ENCODE results near the gene CCND1.

CCND1 gene

DNA sequence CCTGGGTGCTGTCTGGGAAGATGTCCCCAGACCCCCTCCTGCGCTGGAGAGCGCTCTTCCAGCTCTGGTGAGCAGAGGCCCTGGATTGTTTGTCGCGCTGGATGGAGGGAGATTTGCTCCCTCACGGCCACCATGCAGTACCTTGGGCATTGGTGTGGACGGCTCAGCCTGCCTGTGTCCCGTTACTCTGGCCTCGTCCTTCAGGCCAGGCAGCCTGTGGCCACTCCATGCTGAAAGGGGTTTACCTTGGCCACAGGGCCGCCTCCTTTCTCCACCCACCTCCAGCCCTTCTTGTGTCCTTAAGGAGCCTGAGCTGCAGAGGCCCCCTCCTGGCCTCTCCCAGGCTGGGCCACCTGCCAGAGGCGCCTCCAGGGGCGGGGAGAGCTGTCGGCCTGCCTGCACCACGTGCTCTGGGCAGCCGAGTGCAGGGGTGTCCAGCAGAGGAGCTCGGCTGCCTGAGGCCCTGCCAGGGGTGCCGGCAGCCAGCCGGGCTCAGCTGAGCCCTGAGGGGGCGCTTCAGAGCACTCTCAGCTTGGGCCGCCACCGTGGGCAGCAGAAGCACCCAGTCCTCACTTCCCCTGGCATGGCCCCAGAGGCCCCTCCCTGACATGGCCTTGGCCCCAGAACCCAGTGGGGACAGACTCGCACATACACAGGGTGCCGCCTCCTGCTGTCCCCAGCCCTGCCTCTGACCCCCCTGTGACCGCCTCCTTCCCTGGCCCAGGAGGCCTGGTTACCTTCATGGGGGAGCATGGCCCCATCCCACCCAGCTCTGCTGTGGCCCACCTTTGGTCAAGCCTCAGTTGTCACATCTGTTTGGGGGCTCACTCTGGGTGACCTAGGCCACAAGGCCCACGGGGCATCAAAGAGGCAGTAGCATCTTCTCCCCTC is 3.4 kb downstream of the CCND1 start:
- Mint-ChIP-seq H3K27me3 (peaks cover 4% of the 10 kb centered on the region), H3K9me3 (no peaks in the 10 kb centered on the region), H3K4me3 (peak overlapping the region; percentile 74), H3K27ac (no peak overlapping the region), H3K4me1 (peaks cover 20% of the 10 kb centered on the region), H3K36me3 (no peaks in the 10 kb centered on the region)

DNA sequence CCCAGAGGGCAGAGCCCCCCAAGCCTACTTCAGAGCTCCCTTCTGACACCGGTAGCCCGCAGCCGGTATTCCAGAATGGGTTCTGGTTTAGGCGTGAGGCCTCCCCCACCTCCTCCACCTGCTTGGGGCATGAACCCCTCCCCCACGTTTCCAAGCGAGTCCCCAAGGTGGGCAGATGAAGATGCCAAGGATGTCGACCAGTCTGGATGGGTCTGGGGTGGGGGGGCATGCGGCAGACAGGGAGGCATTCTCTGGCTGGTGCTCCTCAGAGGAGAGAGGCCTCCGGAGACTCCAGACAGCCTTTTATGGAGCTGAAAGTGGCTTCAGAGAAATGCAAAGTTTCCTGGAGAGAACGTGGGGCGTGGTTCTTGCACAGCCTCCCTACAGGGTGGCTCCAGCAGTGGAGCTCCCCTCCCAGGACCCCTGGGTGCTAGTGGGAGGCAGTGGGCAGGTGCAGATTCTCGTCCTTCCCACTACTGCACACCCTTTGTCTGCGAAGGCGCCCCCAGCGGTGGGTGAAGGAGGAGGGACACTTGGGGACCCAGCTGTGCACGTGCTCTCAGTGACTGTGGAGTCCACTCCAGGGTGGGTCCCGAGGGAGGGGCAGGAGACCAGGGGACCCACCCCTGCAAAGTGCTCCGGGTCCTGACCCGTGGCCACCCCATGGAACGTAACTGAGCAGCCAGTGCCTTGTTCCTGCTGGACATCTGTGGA is 4.2 kb downstream of the CCND1 start:
- no peak overlapping the region for H3K27ac Mint-ChIP-seq
- H3K4me1 Mint-ChIP-seq = peaks cover 12% of the 10 kb centered on the region
- no peaks in the 10 kb centered on the region for H3K36me3 Mint-ChIP-seq
- H3K4me3 Mint-ChIP-seq = no peak overlapping the region
- peaks cover 2% of the 10 kb centered on the region for H3K27me3 Mint-ChIP-seq
- no peaks in the 10 kb centered on the region for H3K9me3 Mint-ChIP-seq

DNA sequence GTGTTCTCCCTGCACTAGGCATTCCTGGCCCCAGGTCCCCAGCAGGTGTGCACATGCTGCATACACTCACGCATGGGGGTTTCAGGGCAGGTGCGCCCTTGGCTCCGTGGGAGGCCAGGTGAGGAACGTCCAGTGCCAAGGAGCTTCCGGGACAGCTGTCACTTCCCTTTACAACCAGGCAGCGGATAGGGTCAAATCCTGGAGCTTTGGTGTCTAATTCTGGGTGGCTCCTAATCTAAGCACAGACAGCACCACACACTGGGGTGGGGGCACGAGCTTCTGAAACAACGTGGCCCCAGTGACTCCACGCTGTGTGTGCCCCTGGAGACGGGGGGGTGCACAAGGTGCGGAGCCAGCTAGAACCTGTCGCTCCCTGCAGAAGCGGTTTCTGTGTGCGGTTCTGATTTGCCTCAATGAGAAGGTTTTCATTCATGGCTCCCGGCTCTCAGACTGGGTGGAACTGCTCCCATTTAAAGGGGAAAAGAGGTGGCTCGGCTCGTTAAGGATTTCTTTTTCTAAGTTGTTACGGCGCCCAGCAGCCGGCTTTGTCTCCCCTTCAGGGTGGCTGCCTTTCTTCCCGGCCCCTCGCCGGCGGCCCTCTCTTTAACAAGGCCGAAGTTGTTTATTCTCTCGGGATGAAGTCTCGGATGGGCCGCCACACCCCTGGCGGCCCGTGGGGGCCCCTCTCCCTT is 5.0 kb downstream of the CCND1 start:
- Mint-ChIP-seq H3K4me3 (no peak overlapping the region), H3K27ac (no peak overlapping the region), H3K4me1 (peaks cover 4% of the 10 kb centered on the region), H3K27me3 (peaks cover under 1% of the 10 kb centered on the region), H3K9me3 (no peaks in the 10 kb centered on the region), H3K36me3 (no peaks in the 10 kb centered on the region)

DNA sequence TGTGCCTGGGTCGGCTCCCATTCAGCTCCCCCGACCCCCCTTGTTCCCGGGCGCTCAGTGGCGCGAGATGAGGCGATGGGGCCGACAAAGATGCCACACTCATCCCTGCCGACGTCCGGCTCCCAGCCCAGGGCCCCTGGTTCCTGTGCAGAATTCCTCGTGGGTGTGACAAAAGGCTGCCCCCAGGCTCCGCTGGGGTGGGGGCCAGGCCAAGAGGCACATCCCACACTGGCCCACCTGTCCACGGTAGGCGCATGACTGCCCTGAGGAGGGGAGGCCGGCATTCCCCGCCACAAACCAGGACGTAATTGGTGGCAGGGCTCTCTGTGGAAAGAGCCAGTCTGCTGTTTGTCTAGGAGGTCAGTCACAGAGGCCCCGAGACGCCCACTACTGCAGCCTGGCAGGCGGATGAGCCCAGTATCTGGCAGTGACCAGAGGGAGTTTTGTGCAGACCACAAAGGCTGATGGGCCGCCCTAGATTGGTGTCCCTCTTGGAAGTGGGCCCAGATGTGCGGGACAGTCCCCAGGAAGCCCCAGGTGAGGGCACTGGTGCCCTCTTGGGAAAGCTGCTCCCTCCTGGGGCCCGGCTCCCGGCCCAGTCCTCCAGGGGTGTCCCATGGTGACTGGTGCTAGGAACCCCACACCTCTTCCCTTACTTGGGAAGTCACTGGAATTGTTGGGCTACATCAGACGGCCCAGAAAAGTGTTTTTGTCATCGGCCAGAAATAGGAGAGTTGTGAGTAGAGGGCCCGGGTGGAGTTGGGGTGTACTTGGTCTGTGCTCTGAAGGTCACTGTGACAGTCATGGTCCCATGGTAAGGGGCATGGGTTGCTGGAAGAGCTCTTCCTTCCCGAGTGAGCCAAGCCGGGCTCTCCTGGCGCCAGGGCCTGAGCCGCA is 5.8 kb downstream of the CCND1 start:
- Mint-ChIP-seq H3K4me3 (no peak overlapping the region), H3K9me3 (no peaks in the 10 kb centered on the region), H3K27me3 (no peaks in the 10 kb centered on the region), H3K27ac (no peak overlapping the region), H3K4me1 (no peaks in the 10 kb centered on the region), H3K36me3 (peaks cover 2% of the 10 kb centered on the region)

DNA sequence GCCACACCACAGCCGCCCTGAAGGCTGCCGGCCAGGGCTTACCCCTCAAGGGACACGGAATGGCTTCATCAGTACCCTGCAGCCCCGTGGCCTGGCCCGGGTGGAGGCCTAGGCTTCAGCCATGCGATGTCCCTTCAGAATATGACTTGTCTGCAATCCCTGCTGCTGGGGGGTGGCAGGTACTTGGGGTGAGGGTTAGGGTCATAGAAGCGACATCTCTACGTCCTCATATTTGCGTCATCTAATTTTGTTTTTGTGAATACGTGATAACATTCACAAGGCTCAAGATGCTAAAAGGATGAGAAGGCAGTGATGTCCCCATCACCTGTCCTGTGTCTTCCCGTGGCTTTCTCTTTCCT is 6.4 kb downstream of the CCND1 start:
- no peak overlapping the region for H3K27ac Mint-ChIP-seq
- no peaks in the 10 kb centered on the region for H3K9me3 Mint-ChIP-seq
- H3K4me3 Mint-ChIP-seq = no peak overlapping the region

DNA sequence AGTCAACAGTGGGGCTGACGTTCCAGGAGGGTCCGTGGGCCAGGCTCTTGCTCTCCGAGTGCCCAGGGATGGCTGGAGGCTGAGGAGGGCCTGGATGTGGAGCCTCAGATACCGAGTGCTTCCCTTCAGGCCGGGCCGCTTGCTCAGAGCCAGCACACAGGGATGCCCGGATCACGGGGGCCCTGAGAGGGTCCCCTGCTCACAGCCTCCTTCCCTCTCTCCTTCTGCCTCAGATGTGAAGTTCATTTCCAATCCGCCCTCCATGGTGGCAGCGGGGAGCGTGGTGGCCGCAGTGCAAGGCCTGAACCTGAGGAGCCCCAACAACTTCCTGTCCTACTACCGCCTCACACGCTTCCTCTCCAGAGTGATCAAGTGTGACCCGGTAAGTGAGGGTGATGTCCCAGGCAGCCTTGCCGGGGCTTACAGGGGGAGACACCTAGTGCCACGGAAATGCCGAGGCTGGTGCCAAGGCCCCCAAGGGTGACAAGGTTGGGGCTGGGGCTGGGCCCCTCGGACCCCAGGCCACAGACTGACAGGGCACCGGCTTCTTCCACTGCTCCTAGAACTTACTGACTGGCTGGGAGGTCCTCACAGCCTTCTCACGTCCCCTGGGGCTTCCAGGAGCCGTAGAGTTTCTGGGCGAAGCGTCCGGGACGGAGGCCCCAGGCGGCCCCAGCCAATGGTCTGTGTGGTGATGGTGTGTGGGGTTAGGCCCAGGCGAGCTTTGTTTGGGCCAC is 7.0 kb downstream of the CCND1 start:
- Mint-ChIP-seq H3K4me3 (no peak overlapping the region), H3K27ac (no peak overlapping the region), H3K9me3 (no peaks in the 10 kb centered on the region), H3K27me3 (no peaks in the 10 kb centered on the region), H3K36me3 (peaks cover 2% of the 10 kb centered on the region), H3K4me1 (no peaks in the 10 kb centered on the region)

More for the DNA sequence above, 6.4 kb downstream of the CCND1 start:
- H3K4me1 Mint-ChIP-seq = no peaks in the 10 kb centered on the region
- peaks cover 2% of the 10 kb centered on the region for H3K36me3 Mint-ChIP-seq
- no peaks in the 10 kb centered on the region for H3K27me3 Mint-ChIP-seq

DNA sequence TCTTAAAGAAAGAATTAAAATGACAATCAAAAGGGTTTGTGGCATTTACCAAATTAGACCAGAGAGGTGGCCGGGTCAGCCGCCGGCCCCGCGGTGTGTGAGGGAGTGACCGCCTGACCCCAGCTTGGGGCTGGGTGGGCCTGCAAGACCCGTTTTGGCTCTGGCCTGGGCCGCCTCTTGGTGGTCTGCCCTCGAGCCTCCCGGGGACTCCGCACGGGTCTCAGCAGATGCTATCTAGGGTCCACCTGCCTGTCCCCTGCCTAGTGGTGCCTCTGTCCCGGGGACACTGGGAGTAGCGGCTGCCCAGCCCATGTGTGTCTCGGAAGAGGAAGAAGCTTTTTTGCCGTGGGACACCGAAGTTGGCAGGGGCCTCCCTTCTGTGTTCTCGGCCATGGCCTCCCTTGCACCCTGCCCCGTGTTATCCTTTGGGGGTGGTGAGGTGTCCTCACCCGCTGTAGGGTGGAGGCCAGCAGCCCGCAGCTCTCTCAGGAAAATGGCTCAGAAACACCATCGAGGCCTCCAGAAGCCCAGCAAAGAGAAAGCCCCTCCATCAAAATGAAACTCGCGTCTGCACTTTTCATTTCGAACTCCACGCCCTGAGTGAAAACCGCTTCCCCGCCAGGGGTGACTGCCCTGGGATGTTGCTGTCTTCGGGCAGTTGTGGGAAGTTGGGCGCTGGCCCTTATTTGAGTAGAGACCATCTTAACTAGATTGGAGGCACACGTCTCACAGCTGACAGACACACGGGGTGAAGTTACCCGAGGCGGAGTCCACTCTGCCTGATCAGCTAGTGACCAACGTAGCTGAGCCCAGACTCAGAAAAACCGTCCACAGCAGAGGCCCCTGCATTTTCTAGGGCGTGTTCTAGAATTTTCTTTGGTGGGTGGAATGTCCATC is 8.0 kb downstream of the CCND1 start:
- Mint-ChIP-seq H3K4me1 (no peaks in the 10 kb centered on the region), H3K27me3 (no peaks in the 10 kb centered on the region), H3K9me3 (no peaks in the 10 kb centered on the region), H3K36me3 (peaks cover 2% of the 10 kb centered on the region), H3K27ac (no peak overlapping the region), H3K4me3 (no peak overlapping the region)

DNA sequence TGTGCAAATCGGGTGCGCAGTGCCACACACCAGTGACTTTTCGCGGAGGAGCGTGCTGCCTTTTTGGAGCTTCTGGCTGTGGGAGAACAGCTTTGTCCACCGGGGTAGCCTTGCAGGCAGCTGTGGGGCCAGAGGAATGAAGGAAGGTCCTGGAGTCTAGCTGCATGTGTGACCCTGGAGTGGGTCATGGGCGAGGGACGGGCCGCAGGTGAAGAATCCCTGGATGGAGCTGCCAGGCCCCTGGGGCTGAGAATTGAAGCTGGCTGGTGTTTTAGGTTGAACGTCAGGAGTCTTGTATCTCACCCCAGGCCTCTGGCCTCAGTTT is 8.6 kb downstream of the CCND1 start:
- H3K27me3 Mint-ChIP-seq = no peaks in the 10 kb centered on the region
- no peak overlapping the region for H3K4me3 Mint-ChIP-seq
- H3K27ac Mint-ChIP-seq = no peak overlapping the region
- no peaks in the 10 kb centered on the region for H3K9me3 Mint-ChIP-seq
- peaks cover 2% of the 10 kb centered on the region for H3K36me3 Mint-ChIP-seq
- no peaks in the 10 kb centered on the region for H3K4me1 Mint-ChIP-seq

DNA sequence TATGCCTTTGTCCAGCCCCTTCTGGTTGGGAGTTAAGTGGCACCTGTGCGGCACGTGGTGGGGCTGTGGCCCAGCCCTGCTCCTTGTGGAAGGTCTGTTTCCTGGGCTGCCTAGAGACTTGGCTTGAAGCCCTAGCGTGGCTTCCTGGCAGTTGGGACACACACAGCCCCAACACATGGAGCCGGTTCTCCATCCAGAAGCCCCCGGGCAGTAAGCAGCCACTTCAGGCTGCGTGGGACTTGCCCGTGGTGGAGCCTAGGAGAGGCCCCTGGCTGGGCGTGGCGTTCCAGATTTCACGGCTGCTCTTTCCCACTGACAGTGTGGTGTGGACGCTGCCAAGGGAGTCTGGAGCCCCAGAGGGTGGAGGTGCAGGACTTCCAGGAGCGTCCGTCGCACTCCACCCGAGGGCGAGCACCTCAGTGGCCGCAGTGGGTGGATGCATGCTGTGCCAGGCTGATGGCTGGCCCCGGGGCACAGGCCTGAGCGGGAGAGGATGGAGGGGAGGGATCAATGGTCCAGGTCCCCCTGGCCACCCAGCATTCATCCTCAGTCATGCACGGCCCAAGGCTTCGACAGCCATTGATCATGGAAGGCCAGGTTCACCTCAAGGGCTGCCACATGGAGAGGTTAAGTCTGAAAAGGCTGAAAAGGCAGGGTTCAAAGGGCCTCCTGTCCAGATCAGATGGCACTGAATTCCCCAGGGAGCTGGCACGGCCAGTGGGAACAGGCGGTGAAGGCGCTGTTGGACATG is 9.3 kb downstream of the CCND1 start:
- no peaks in the 10 kb centered on the region for H3K4me1 Mint-ChIP-seq
- H3K4me3 Mint-ChIP-seq = no peak overlapping the region
- H3K9me3 Mint-ChIP-seq = no peaks in the 10 kb centered on the region
- H3K27ac Mint-ChIP-seq = no peak overlapping the region
- no peaks in the 10 kb centered on the region for H3K27me3 Mint-ChIP-seq
- H3K36me3 Mint-ChIP-seq = peaks cover 2% of the 10 kb centered on the region

DNA sequence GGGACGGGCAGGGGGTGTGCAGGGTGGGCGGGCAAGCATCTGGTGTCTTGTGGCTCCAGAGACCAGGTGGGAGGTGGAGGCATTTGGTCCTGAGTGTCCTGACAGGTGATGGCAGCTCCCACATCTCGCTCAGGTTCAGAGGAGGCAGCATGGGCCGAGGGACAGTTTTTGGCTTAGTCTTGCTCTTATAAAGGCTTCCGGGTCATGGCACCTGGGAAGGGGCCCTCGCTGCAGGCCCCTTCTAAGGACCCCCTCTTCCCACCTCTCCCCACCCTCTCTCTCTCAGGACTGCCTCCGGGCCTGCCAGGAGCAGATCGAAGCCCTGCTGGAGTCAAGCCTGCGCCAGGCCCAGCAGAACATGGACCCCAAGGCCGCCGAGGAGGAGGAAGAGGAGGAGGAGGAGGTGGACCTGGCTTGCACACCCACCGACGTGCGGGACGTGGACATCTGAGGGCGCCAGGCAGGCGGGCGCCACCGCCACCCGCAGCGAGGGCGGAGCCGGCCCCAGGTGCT is 9.9 kb downstream of the CCND1 start:
- Mint-ChIP-seq H3K4me1 (no peaks in the 10 kb centered on the region), H3K9me3 (no peaks in the 10 kb centered on the region), H3K27me3 (no peaks in the 10 kb centered on the region), H3K4me3 (no peak overlapping the region), H3K36me3 (peaks cover 2% of the 10 kb centered on the region), H3K27ac (no peak overlapping the region)

DNA sequence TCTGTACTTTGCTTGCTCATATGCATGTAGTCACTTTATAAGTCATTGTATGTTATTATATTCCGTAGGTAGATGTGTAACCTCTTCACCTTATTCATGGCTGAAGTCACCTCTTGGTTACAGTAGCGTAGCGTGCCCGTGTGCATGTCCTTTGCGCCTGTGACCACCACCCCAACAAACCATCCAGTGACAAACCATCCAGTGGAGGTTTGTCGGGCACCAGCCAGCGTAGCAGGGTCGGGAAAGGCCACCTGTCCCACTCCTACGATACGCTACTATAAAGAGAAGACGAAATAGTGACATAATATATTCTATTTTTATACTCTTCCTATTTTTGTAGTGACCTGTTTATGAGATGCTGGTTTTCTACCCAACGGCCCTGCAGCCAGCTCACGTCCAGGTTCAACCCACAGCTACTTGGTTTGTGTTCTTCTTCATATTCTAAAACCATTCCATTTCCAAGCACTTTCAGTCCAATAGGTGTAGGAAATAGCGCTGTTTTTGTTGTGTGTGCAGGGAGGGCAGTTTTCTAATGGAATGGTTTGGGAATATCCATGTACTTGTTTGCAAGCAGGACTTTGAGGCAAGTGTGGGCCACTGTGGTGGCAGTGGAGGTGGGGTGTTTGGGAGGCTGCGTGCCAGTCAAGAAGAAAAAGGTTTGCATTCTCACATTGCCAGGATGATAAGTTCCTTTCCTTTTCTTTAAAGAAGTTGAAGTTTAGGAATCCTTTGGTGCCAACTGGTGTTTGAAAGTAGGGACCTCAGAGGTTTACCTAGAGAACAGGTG is 11.1 kb downstream of the CCND1 start:
- no peaks in the 10 kb centered on the region for H3K27me3 Mint-ChIP-seq
- H3K36me3 Mint-ChIP-seq = peaks cover 2% of the 10 kb centered on the region
- no peaks in the 10 kb centered on the region for H3K9me3 Mint-ChIP-seq
- H3K27ac Mint-ChIP-seq = no peak overlapping the region
- no peaks in the 10 kb centered on the region for H3K4me1 Mint-ChIP-seq
- no peak overlapping the region for H3K4me3 Mint-ChIP-seq

DNA sequence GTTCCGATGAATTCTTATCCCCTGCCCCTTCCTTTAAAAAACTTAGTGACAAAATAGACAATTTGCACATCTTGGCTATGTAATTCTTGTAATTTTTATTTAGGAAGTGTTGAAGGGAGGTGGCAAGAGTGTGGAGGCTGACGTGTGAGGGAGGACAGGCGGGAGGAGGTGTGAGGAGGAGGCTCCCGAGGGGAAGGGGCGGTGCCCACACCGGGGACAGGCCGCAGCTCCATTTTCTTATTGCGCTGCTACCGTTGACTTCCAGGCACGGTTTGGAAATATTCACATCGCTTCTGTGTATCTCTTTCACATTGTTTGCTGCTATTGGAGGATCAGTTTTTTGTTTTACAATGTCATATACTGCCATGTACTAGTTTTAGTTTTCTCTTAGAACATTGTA is 12.0 kb downstream of the CCND1 start:
- H3K27me3 Mint-ChIP-seq = no peaks in the 10 kb centered on the region
- H3K27ac Mint-ChIP-seq = no peak overlapping the region
- H3K4me1 Mint-ChIP-seq = no peaks in the 10 kb centered on the region
- H3K4me3 Mint-ChIP-seq = no peak overlapping the region
- H3K36me3 Mint-ChIP-seq = peaks cover 2% of the 10 kb centered on the region
- no peaks in the 10 kb centered on the region for H3K9me3 Mint-ChIP-seq
